Activated B cell treated with CpG ODN at 0.5 μM for 24 hours (primary cell): ENCODE results near the gene CYBC1. TPM values are rescaled to one million over a fixed set of nuclear protein-coding genes. Genes with fewer than 3 reads are reported as not detected.

Experiments used
- ATAC-seq: fragments of 200-7000 bp; cut with Tn5 transposase; one replicate; pipeline ENCODE4 v1.10.0; 2021; ENCODE audit warnings: low read depth, mild to moderate bottlenecking, moderate library complexity
- CTCF ChIA-PET: fragments of 350-600 bp; sonication (Branson Sonifier 250); formaldehyde crosslinking; loops from one replicate; lab custom pipeline; 2021; ENCODE audit warnings: antibody characterized with exemption; lab: Charles Lee
- POLR2A ChIA-PET: fragments of 350-600 bp; sonication (Branson Sonifier 250); formaldehyde crosslinking; loops from one replicate; lab custom pipeline; 2021; ENCODE audit warnings: antibody characterized with exemption; lab: Charles Lee
- DNase-seq: peaks from one replicate; pipeline ENCODE4 v3.0.0; 2022
- H3K27ac Mint-ChIP-seq: one replicate; pipeline ENCODE4 v1.8.0; 2020; ENCODE audit warnings: mixed read lengths
- H3K27me3 Mint-ChIP-seq: one replicate; pipeline ENCODE4 v1.8.0; 2021; ENCODE audit warnings: mixed read lengths
- H3K36me3 Mint-ChIP-seq: one replicate; pipeline ENCODE4 v1.8.0; 2021; ENCODE audit warnings: low read depth, mixed read lengths
- H3K4me1 Mint-ChIP-seq: one replicate; pipeline ENCODE4 v1.8.0; 2021; ENCODE audit warnings: mixed read lengths
- H3K4me3 Mint-ChIP-seq: one replicate; pipeline ENCODE4 v1.8.0; 2020; ENCODE audit warnings: mild to moderate bottlenecking, mixed read lengths
- H3K9me3 Mint-ChIP-seq: one replicate; pipeline ENCODE4 v1.8.0; 2020; ENCODE audit warnings: mixed read lengths
- intact Hi-C: fragments of 100-400 bp; cut with micrococcal nuclease; formaldehyde crosslinking; loops from one replicate; pipeline ENCODE4 v1.15.1; 2024
- total RNA-seq: library from RNA; stranded (reverse); gene quantifications from 2 replicates; pipeline ENCODE4 v1.2.3, GENCODE V29; 2022
- TF ChIP-seq, protein P1 (sequence below): fragments of 200-600 bp; IDR thresholded peaks from one replicate; pipeline ENCODE4 v1.8.0; 2022; ENCODE audit warnings: antibody characterized with exemption, mild to moderate bottlenecking

Gene CYBC1
- total RNA-seq, 1 donor from 2014 or later, result 501 TPM

DNA sequence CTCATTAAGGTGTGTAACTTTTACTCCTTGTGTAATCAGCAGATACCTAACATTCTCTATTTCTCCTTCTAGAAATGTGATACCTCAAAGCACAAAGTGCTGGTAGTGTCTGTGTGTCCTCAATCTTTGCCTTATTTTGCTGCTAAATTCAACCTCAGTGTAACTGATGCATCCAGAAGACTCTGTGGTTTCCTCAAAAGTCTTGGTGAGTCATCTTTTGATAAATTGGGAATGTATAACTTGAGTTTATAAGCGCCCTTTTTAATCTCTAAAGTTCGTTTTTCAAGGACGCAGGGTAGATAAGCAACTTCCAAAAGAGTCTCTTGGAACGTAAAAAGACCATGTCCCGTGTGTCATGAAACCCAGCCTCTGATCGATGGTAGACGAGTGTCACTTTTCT is 18.1 kb upstream of the CYBC1 start:
- no peaks in the 10 kb centered on the region for H3K9me3 Mint-ChIP-seq
- ChIA-PET POLR2A (no interaction called here), CTCF (no interaction called here)
- ATAC-seq (no peak), DNase-seq (no peak)
- H3K4me1 Mint-ChIP-seq, result no peaks in the 10 kb centered on the region
- no peaks in the 10 kb centered on the region for H3K27me3 Mint-ChIP-seq
- intact Hi-C loops, result no loop called here
- TF ChIP-seq, protein P1, sequence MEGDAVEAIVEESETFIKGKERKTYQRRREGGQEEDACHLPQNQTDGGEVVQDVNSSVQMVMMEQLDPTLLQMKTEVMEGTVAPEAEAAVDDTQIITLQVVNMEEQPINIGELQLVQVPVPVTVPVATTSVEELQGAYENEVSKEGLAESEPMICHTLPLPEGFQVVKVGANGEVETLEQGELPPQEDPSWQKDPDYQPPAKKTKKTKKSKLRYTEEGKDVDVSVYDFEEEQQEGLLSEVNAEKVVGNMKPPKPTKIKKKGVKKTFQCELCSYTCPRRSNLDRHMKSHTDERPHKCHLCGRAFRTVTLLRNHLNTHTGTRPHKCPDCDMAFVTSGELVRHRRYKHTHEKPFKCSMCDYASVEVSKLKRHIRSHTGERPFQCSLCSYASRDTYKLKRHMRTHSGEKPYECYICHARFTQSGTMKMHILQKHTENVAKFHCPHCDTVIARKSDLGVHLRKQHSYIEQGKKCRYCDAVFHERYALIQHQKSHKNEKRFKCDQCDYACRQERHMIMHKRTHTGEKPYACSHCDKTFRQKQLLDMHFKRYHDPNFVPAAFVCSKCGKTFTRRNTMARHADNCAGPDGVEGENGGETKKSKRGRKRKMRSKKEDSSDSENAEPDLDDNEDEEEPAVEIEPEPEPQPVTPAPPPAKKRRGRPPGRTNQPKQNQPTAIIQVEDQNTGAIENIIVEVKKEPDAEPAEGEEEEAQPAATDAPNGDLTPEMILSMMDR, result no peak
- no peak overlapping the region for H3K27ac Mint-ChIP-seq
- H3K36me3 Mint-ChIP-seq, result peaks cover 73% of the 10 kb centered on the region
- H3K4me3 Mint-ChIP-seq, result no peak overlapping the region

DNA sequence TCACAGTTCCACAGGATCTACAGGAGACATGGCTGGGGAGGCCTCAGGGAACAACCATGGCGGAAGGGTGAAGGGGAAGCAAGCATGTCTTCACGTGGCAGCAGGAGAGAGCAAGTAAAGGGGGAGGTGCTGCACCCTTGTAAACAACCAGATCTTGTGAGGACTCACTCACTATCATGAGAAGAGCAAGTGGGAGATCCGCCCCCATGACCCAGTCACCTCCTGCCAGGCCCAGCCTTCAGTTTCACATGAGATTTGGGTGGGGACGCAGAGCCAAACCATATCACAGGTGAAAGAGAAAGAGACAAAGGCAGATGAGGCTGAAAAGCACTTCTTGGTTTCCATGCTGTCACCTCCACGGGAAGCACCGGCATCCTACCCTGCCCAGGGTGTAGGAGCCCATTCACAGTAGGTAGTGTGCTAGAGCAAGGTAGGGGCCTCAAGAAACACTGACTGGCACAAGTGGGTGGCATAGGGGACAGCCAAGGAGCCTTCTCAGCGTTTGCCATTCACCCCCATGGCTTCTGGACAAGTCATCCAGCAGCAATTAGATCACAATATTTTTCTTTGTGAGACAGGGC is 14.6 kb upstream of the CYBC1 start:
- Mint-ChIP-seq H3K27me3 (no peaks in the 10 kb centered on the region), H3K27ac (no peak overlapping the region), H3K36me3 (peaks cover 81% of the 10 kb centered on the region), H3K9me3 (no peaks in the 10 kb centered on the region), H3K4me1 (no peaks in the 10 kb centered on the region), H3K4me3 (no peak overlapping the region)
- TF ChIP-seq, protein P1, result no peak
- ATAC-seq (no peak), DNase-seq (no peak)
- CTCF ChIA-PET, result no interaction called here
- intact Hi-C loops, result no loop called here
- POLR2A ChIA-PET, result interaction anchor here (1.5 kb wide), 1 partner anchor 16 kb away, joined by 4 read pairs; no protein-coding TSS in a partner anchor

DNA sequence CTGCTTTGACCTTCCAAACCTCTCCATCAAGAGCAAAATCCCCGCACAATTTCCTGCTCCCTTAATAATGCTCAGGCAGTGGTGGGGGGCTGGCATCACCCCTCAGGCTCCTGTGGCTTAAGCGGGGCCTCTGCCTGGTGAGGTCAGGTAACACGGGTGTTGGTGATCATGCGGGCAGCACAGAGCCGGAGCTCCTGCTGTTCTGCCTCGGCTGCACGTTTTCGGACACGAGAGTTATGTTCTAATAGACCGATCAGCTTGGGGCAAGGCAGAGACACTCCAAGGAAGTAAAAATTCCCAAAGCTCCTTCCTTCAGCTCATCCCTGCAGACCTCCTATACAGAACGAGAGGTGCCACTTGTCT is 14.0 kb upstream of the CYBC1 start:
- Mint-ChIP-seq H3K4me1 (no peaks in the 10 kb centered on the region), H3K27ac (no peak overlapping the region), H3K9me3 (no peaks in the 10 kb centered on the region), H3K27me3 (no peaks in the 10 kb centered on the region), H3K36me3 (peaks cover 80% of the 10 kb centered on the region), H3K4me3 (no peak overlapping the region)
- DNase-seq (no peak), ATAC-seq (no peak)
- POLR2A ChIA-PET, result interaction anchor here (1.5 kb wide), 1 partner anchor 15 kb away, joined by 4 read pairs; no protein-coding TSS in a partner anchor
- TF ChIP-seq, protein P1, result no peak
- intact Hi-C loops, result no loop called here
- CTCF ChIA-PET, result no interaction called here

DNA sequence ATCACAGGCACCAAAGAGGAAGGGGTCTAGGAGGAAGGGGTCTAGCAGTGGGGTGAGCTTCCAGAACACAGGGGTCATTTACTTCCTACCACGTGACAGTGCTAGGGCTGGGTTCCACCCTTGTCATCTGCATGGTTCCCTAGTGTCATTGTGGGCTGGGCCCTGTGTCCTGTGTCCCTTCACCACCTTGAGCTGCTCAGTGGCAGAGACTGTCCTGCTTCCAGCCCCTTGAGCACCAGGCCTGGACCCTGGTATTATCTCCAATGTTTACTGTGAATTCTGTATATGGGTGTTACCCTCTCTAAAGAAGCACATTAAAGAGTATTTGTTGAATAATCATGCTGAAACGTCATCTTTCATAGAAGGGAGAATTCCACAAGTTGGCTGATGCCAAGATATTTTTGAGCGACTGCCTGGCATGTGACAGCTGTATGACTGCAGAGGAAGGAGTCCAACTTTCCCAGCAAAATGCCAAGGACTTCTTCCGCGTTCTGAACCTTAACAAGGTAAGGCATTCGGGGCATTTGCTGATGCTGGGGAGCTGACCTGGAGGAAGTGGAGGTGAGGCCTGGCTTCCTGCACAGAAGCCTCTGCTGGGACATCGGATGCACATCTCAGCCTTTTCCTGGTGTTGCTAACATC is 13.5 kb upstream of the CYBC1 start:
- CTCF ChIA-PET, result no interaction called here
- POLR2A ChIA-PET, result interaction anchor here (1.5 kb wide), 1 partner anchor 15 kb away, joined by 4 read pairs; no protein-coding TSS in a partner anchor
- ATAC-seq, result no peak
- H3K9me3 Mint-ChIP-seq, result no peaks in the 10 kb centered on the region
- peaks cover 4% of the 10 kb centered on the region for H3K4me1 Mint-ChIP-seq
- no peaks in the 10 kb centered on the region for H3K27me3 Mint-ChIP-seq
- no peak overlapping the region for H3K27ac Mint-ChIP-seq
- TF ChIP-seq, protein P1, result no peak
- H3K4me3 Mint-ChIP-seq, result no peak overlapping the region
- H3K36me3 Mint-ChIP-seq, result peaks cover 75% of the 10 kb centered on the region
- DNase-seq, result no peak
- intact Hi-C loops, result no loop called here

DNA sequence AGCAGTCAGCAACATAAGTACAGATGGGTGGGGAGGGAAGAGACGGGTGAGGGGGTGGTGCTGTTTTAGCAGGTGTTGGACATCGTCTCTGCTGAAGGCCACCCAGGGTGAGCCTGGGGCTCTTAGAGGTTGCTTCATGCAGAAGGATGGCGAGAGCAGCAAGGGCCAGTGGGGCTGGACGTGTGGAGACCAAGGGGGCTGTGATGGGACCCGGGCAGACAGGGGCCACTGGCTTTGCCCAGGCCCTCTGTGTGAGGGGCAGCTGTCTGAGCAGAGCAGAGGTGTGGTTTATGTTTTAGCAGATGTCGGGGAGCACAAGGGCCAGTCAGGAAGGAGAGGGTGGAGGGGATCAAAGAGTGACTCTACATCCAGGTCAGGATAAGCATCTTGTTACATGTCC is 12.8 kb upstream of the CYBC1 start:
- Mint-ChIP-seq H3K4me3 (no peak overlapping the region), H3K27me3 (no peaks in the 10 kb centered on the region), H3K27ac (no peak overlapping the region), H3K9me3 (no peaks in the 10 kb centered on the region), H3K36me3 (peaks cover 69% of the 10 kb centered on the region), H3K4me1 (peaks cover 4% of the 10 kb centered on the region)
- ChIA-PET POLR2A (interaction anchor here (0.6 to 1.6 kb wide), 3 partner anchors 9 to 575 kb away, joined by 3 to 7 read pairs (median 4); no protein-coding TSS in a partner anchor), CTCF (no interaction called here)
- TF ChIP-seq, protein P1, result no peak
- ATAC-seq, result no peak
- intact Hi-C loops, result no loop called here
- DNase-seq, result no peak
